SK-N-MC (cell line): ENCODE results near the gene KXD1.

Source experiments
- EZH2 ChIP-seq: fragments of 200-600 bp; sonication (generic); IDR thresholded peaks from one replicate; pipeline ENCODE4 v1.6.1; 2017; ENCODE audit warnings: antibody characterized with exemption
- POLR2AphosphoS5 ChIP-seq: IDR thresholded peaks from 2 replicates; pipeline ENCODE4 v1.6.1; 2012; ENCODE audit warnings: mild to moderate bottlenecking, low read depth, low read length, borderline replicate concordance

- TF ChIP-seq EZH2 (no peak), POLR2AphosphoS5 (no peak)
These were observed 2.0 kb downstream of the KXD1 start for GRCh38 chr19:18559685-18560084.
